HepG2 (cell line): ENCODE measurements around the gene COL27A1. TPM values are rescaled to one million over a fixed set of nuclear protein-coding genes. Genes with fewer than 3 reads are reported as not detected.
A peak's percentile ranks its signal among the peaks of the same experiment; 100 is the strongest.

Experiments used
- ELF4 ChIP-seq: sonication (generic); formaldehyde crosslinking; IDR thresholded peaks from 2 replicates; pipeline ENCODE4 v1.5.0; 2020; ENCODE audit warnings: missing genetic modification reagents, mild to moderate bottlenecking, moderate library complexity, borderline replicate concordance
- SALL2 ChIP-seq: sonication (generic); formaldehyde crosslinking; IDR thresholded peaks from 2 replicates; pipeline ENCODE4 v1.8.1; 2023; ENCODE audit warnings: mild to moderate bottlenecking, missing genetic modification reagents, inconsistent platforms
- SIN3A ChIP-seq: IDR thresholded peaks from 2 replicates; pipeline ENCODE4 v1.6.1; 2011; ENCODE audit warnings: low read depth, mild to moderate bottlenecking, control low read depth, low read length, borderline replicate concordance
- TFE3 ChIP-seq: IDR thresholded peaks from 2 replicates; pipeline ENCODE4 v1.6.1; 2016
- ZBTB46 ChIP-seq: sonication (generic); formaldehyde crosslinking; IDR thresholded peaks from 2 replicates; pipeline ENCODE4 v1.4.0; 2020; ENCODE audit warnings: mild to moderate bottlenecking, missing genetic modification reagents, borderline replicate concordance
- ZFP62 ChIP-seq: sonication (generic); formaldehyde crosslinking; IDR thresholded peaks from 2 replicates; pipeline ENCODE4 v1.4.0; 2020; ENCODE audit warnings: missing genetic modification reagents
- ZNF142 ChIP-seq: sonication (generic); formaldehyde crosslinking; IDR thresholded peaks from 2 replicates; pipeline ENCODE4 v1.4.0; 2020; ENCODE audit warnings: missing genetic modification reagents
- ZNF180 ChIP-seq: sonication (generic); formaldehyde crosslinking; IDR thresholded peaks from 2 replicates; pipeline ENCODE4 v1.4.0; 2020; ENCODE audit warnings: low read depth, missing genetic modification reagents, borderline replicate concordance
- ZNF205 ChIP-seq: IDR thresholded peaks from 2 replicates; pipeline ENCODE4 v1.6.1; 2018; ENCODE audit warnings: missing biosample characterization, missing genetic modification reagents
- ZNF24 ChIP-seq: fragments of 450-650 bp; IDR thresholded peaks from 2 replicates; pipeline ENCODE4 v1.6.1; 2017; ENCODE audit warnings: antibody characterized with exemption, mild to moderate bottlenecking
- ZNF430 ChIP-seq: sonication (generic); formaldehyde crosslinking; IDR thresholded peaks from 2 replicates; pipeline ENCODE4 v1.9.0; 2021; ENCODE audit warnings: mild to moderate bottlenecking, missing genetic modification reagents
- ZNF704 ChIP-seq: sonication (generic); formaldehyde crosslinking; IDR thresholded peaks from 2 replicates; pipeline ENCODE4 v1.8.1; 2023; ENCODE audit warnings: mild to moderate bottlenecking, inconsistent platforms, moderate library complexity, missing genetic modification reagents, borderline replicate concordance
- ZNF737 ChIP-seq: sonication (generic); formaldehyde crosslinking; IDR thresholded peaks from 2 replicates; pipeline ENCODE4 v1.5.0; 2020; ENCODE audit warnings: missing genetic modification reagents, mild to moderate bottlenecking, borderline replicate concordance
- ZNF761 ChIP-seq: sonication (generic); formaldehyde crosslinking; conservative IDR thresholded peaks from 2 replicates; pipeline ENCODE4 v1.4.0; 2020; ENCODE audit warnings: mild to moderate bottlenecking, missing genetic modification reagents
- polyA plus RNA-seq, 8 experiments: library from polyadenylated mRNA; depleted of rRNA in 3 of 8; stranded (reverse) in 7 of 8; unstranded in 1 of 8; fragments of >200 nt; fragmentation: Illumina TruSeq in 4 of 8; extraction: Trizol in 4 of 8; gene quantifications; 2 replicates each; pipeline versions ENCODE4 v1.2.1 to v1.2.3, GENCODE V29; 2011 to 2016; ENCODE audit warnings: low read depth in 4 of 8, missing spikeins in 1 of 8, mixed read lengths in 1 of 8; ENCODE audit not compliant: insufficient read depth in 1 of 8
- total RNA-seq, 5 experiments: library from RNA; depleted of rRNA; stranded (reverse); fragments of >200 nt; fragmentation: Illumina TruSeq; extraction: Trizol; gene quantifications; 2 replicates each; pipeline ENCODE4 v1.2.3, GENCODE V29; 2016; ENCODE audit warnings: low read depth in 1 of 5
- TF ChIP-seq, protein P1 (sequence below): IDR thresholded peaks from 2 replicates; pipeline ENCODE4 v1.6.1; 2016; ENCODE audit warnings: low read depth, control low read depth
- TF ChIP-seq, protein P2 (sequence below): sonication (generic); formaldehyde crosslinking; IDR thresholded peaks from 2 replicates; pipeline ENCODE4 v1.4.0; 2020; ENCODE audit warnings: mild to moderate bottlenecking, missing genetic modification reagents

Gene COL27A1
- total and polyA plus RNA-seq, 2 of the 13 experiments (the other 11 are each of a cell fraction or from before 2014, with no cell fraction given) = 71.3 to 89.1 TPM

- no peak for TF ChIP-seq ZNF430
- TF ChIP-seq, protein P1, sequence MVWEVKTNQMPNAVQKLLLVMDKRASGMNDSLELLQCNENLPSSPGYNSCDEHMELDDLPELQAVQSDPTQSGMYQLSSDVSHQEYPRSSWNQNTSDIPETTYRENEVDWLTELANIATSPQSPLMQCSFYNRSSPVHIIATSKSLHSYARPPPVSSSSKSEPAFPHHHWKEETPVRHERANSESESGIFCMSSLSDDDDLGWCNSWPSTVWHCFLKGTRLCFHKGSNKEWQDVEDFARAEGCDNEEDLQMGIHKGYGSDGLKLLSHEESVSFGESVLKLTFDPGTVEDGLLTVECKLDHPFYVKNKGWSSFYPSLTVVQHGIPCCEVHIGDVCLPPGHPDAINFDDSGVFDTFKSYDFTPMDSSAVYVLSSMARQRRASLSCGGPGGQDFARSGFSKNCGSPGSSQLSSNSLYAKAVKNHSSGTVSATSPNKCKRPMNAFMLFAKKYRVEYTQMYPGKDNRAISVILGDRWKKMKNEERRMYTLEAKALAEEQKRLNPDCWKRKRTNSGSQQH (CRISPR knock-in tag) = no peak
- TF ChIP-seq, protein P2, sequence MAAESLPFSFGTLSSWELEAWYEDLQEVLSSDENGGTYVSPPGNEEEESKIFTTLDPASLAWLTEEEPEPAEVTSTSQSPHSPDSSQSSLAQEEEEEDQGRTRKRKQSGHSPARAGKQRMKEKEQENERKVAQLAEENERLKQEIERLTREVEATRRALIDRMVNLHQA (CRISPR knock-in tag) = no peak
- no peak for TF ChIP-seq ELF4 (CRISPR knock-in tag)
- TF ChIP-seq ZNF24 = no peak
- no peak for TF ChIP-seq ZNF704 (CRISPR knock-in tag)
- no peak for TF ChIP-seq ZNF180 (CRISPR knock-in tag)
- TF ChIP-seq ZNF142 (CRISPR knock-in tag) = no peak
- TF ChIP-seq ZNF205 (CRISPR knock-in tag) = no peak
- TF ChIP-seq ZNF761 (CRISPR knock-in tag) = no peak
- no peak for TF ChIP-seq ZFP62 (CRISPR knock-in tag)
- peak; percentile 53; the same call in 1 of the 2 replicates for TF ChIP-seq ZNF737 (CRISPR knock-in tag)
- TF ChIP-seq TFE3 (CRISPR knock-in tag) = peak; percentile 90
- no peak for TF ChIP-seq ZBTB46
- no peak for TF ChIP-seq SIN3A
- no peak for TF ChIP-seq SALL2 (CRISPR knock-in tag)
Observed at GRCh38 chr9:114123031-114123977, 32.0 kb upstream of the COL27A1 start (continued).
